Measurements from ENCODE around the gene TEKT3. TPM values are rescaled to one million over a fixed set of nuclear protein-coding genes. Genes with fewer than 3 reads are reported as not detected.

TEKT3 gene
- total RNA-seq, 1 donor from 2014 or later: not detected

- peaks cover 5% of the 10 kb centered on the region for H3K27me3 Mint-ChIP-seq (ENCODE audit: low read depth)
- H3K4me3 Mint-ChIP-seq (ENCODE audit: low read depth): no peak overlapping the region
- DNase-seq (ENCODE audit: low spot score): no peak
- intact Hi-C loops (cut with micrococcal nuclease): no loop called here
- no peaks in the 10 kb centered on the region for H3K4me1 Mint-ChIP-seq (ENCODE audit: low read depth)
- no peaks in the 10 kb centered on the region for H3K36me3 Mint-ChIP-seq (ENCODE audit: low read depth)
- H3K27ac Mint-ChIP-seq: no peak overlapping the region
- no peaks in the 10 kb centered on the region for H3K9me3 Mint-ChIP-seq
Measured at GRCh38 chr17:15307710-15308111, 33.7 kb downstream of the TEKT3 start.

GRCh38 chr17:15303851-15304250 lies 37.5 kb downstream of the TEKT3 start:
- peaks cover 8% of the 10 kb centered on the region for H3K27me3 Mint-ChIP-seq (ENCODE audit: low read depth)
- H3K4me3 Mint-ChIP-seq (ENCODE audit: low read depth): no peak overlapping the region

GRCh38 chr17:15303268-15303667 lies 38.1 kb downstream of the TEKT3 start:
- no peaks in the 10 kb centered on the region for H3K4me1 Mint-ChIP-seq (ENCODE audit: low read depth)
- no peaks in the 10 kb centered on the region for H3K36me3 Mint-ChIP-seq (ENCODE audit: low read depth)
- intact Hi-C loops (cut with micrococcal nuclease): no loop called here
- no peaks in the 10 kb centered on the region for H3K9me3 Mint-ChIP-seq
- no peak for DNase-seq (ENCODE audit: low spot score)
- H3K27ac Mint-ChIP-seq: no peak overlapping the region
- peaks cover 8% of the 10 kb centered on the region for H3K27me3 Mint-ChIP-seq (ENCODE audit: low read depth)
- H3K4me3 Mint-ChIP-seq (ENCODE audit: low read depth): no peak overlapping the region

More at GRCh38 chr17:15303851-15304250, 37.5 kb downstream of the TEKT3 start:
- H3K9me3 Mint-ChIP-seq: no peaks in the 10 kb centered on the region
- H3K27ac Mint-ChIP-seq: no peak overlapping the region
- no peaks in the 10 kb centered on the region for H3K36me3 Mint-ChIP-seq (ENCODE audit: low read depth)
- no peaks in the 10 kb centered on the region for H3K4me1 Mint-ChIP-seq (ENCODE audit: low read depth)
- DNase-seq (ENCODE audit: low spot score): no peak
- intact Hi-C loops (cut with micrococcal nuclease): no loop called here

GRCh38 chr17:15301845-15302244 lies 39.6 kb downstream of the TEKT3 start:
- no peak for DNase-seq (ENCODE audit: low spot score)
- Mint-ChIP-seq H3K4me3 (ENCODE audit: low read depth) (no peak overlapping the region), H3K4me1 (ENCODE audit: low read depth) (no peaks in the 10 kb centered on the region), H3K27me3 (ENCODE audit: low read depth) (peaks cover 8% of the 10 kb centered on the region), H3K36me3 (ENCODE audit: low read depth) (no peaks in the 10 kb centered on the region), H3K27ac (no peak overlapping the region), H3K9me3 (no peaks in the 10 kb centered on the region)
- intact Hi-C loops (cut with micrococcal nuclease): no loop called here

GRCh38 chr17:15298176-15298575 lies 43.2 kb downstream of the TEKT3 start:
- DNase-seq (ENCODE audit: low spot score): no peak
- Mint-ChIP-seq H3K9me3 (no peaks in the 10 kb centered on the region), H3K4me1 (ENCODE audit: low read depth) (no peaks in the 10 kb centered on the region), H3K36me3 (ENCODE audit: low read depth) (no peaks in the 10 kb centered on the region), H3K27ac (no peak overlapping the region), H3K27me3 (ENCODE audit: low read depth) (peaks cover 4% of the 10 kb centered on the region), H3K4me3 (ENCODE audit: low read depth) (no peak overlapping the region)
- intact Hi-C loops (cut with micrococcal nuclease): no loop called here

GRCh38 chr17:15293558-15293957 lies 47.8 kb downstream of the TEKT3 start:
- H3K36me3 Mint-ChIP-seq (ENCODE audit: low read depth): no peaks in the 10 kb centered on the region
- H3K4me3 Mint-ChIP-seq (ENCODE audit: low read depth): no peak overlapping the region
- peaks cover 11% of the 10 kb centered on the region for H3K27me3 Mint-ChIP-seq (ENCODE audit: low read depth)
- intact Hi-C loops (cut with micrococcal nuclease): no loop called here
- no peak overlapping the region for H3K27ac Mint-ChIP-seq
- H3K4me1 Mint-ChIP-seq (ENCODE audit: low read depth): no peaks in the 10 kb centered on the region
- no peaks in the 10 kb centered on the region for H3K9me3 Mint-ChIP-seq
- DNase-seq (ENCODE audit: low spot score): no peak

- H3K27me3 Mint-ChIP-seq (ENCODE audit: low read depth): peaks cover 11% of the 10 kb centered on the region
- no peak overlapping the region for H3K4me3 Mint-ChIP-seq (ENCODE audit: low read depth)
- no peak for DNase-seq (ENCODE audit: low spot score)
- H3K27ac Mint-ChIP-seq: no peak overlapping the region
- no peaks in the 10 kb centered on the region for H3K4me1 Mint-ChIP-seq (ENCODE audit: low read depth)
- H3K9me3 Mint-ChIP-seq: no peaks in the 10 kb centered on the region
- H3K36me3 Mint-ChIP-seq (ENCODE audit: low read depth): no peaks in the 10 kb centered on the region
- intact Hi-C loops (cut with micrococcal nuclease): no loop called here
Measured at GRCh38 chr17:15291674-15292361, 49.6 kb downstream of the TEKT3 start.

GRCh38 chr17:15290605-15291004 lies 50.8 kb downstream of the TEKT3 start:
- no peaks in the 10 kb centered on the region for H3K36me3 Mint-ChIP-seq (ENCODE audit: low read depth)
- peaks cover 11% of the 10 kb centered on the region for H3K27me3 Mint-ChIP-seq (ENCODE audit: low read depth)
- DNase-seq (ENCODE audit: low spot score): no peak
- no peak overlapping the region for H3K4me3 Mint-ChIP-seq (ENCODE audit: low read depth)
- intact Hi-C loops (cut with micrococcal nuclease): no loop called here
- no peaks in the 10 kb centered on the region for H3K4me1 Mint-ChIP-seq (ENCODE audit: low read depth)
- no peak overlapping the region for H3K27ac Mint-ChIP-seq
- H3K9me3 Mint-ChIP-seq: no peaks in the 10 kb centered on the region

GRCh38 chr17:15289285-15290183 lies 51.9 kb downstream of the TEKT3 start:
- Mint-ChIP-seq H3K9me3 (no peaks in the 10 kb centered on the region), H3K4me3 (ENCODE audit: low read depth) (no peak overlapping the region), H3K4me1 (ENCODE audit: low read depth) (no peaks in the 10 kb centered on the region), H3K27me3 (ENCODE audit: low read depth) (peaks cover 9% of the 10 kb centered on the region), H3K27ac (no peak overlapping the region), H3K36me3 (ENCODE audit: low read depth) (no peaks in the 10 kb centered on the region)
- intact Hi-C loops (cut with micrococcal nuclease): no loop called here
- no peak for DNase-seq (ENCODE audit: low spot score)

GRCh38 chr17:15288859-15289258 lies 52.5 kb downstream of the TEKT3 start:
- no peaks in the 10 kb centered on the region for H3K9me3 Mint-ChIP-seq
- intact Hi-C loops (cut with micrococcal nuclease): no loop called here
- H3K27ac Mint-ChIP-seq: no peak overlapping the region
- H3K36me3 Mint-ChIP-seq (ENCODE audit: low read depth): no peaks in the 10 kb centered on the region
- no peak for DNase-seq (ENCODE audit: low spot score)
- H3K27me3 Mint-ChIP-seq (ENCODE audit: low read depth): peaks cover 9% of the 10 kb centered on the region
- H3K4me3 Mint-ChIP-seq (ENCODE audit: low read depth): no peak overlapping the region
- H3K4me1 Mint-ChIP-seq (ENCODE audit: low read depth): no peaks in the 10 kb centered on the region

- Mint-ChIP-seq H3K4me3 (ENCODE audit: low read depth) (no peak overlapping the region), H3K4me1 (ENCODE audit: low read depth) (no peaks in the 10 kb centered on the region), H3K9me3 (no peaks in the 10 kb centered on the region), H3K27ac (no peak overlapping the region), H3K36me3 (ENCODE audit: low read depth) (no peaks in the 10 kb centered on the region), H3K27me3 (ENCODE audit: low read depth) (peaks cover 9% of the 10 kb centered on the region)
- no peak for DNase-seq (ENCODE audit: low spot score)
- intact Hi-C loops (cut with micrococcal nuclease): no loop called here
Measured at GRCh38 chr17:15287538-15288267, 53.7 kb downstream of the TEKT3 start.

GRCh38 chr17:15285466-15285865 lies 55.9 kb downstream of the TEKT3 start:
- Mint-ChIP-seq H3K36me3 (ENCODE audit: low read depth) (no peaks in the 10 kb centered on the region), H3K27me3 (ENCODE audit: low read depth) (peaks cover 7% of the 10 kb centered on the region), H3K4me3 (ENCODE audit: low read depth) (no peak overlapping the region), H3K9me3 (no peaks in the 10 kb centered on the region), H3K27ac (no peak overlapping the region), H3K4me1 (ENCODE audit: low read depth) (peaks cover 3% of the 10 kb centered on the region)
- no peak for DNase-seq (ENCODE audit: low spot score)
- intact Hi-C loops (cut with micrococcal nuclease): no loop called here

- H3K4me1 Mint-ChIP-seq (ENCODE audit: low read depth): peaks cover 3% of the 10 kb centered on the region
- H3K27me3 Mint-ChIP-seq (ENCODE audit: low read depth): peaks cover 7% of the 10 kb centered on the region
- no peaks in the 10 kb centered on the region for H3K36me3 Mint-ChIP-seq (ENCODE audit: low read depth)
- H3K27ac Mint-ChIP-seq: no peak overlapping the region
- DNase-seq (ENCODE audit: low spot score): no peak
- no peak overlapping the region for H3K4me3 Mint-ChIP-seq (ENCODE audit: low read depth)
- no peaks in the 10 kb centered on the region for H3K9me3 Mint-ChIP-seq
- intact Hi-C loops (cut with micrococcal nuclease): no loop called here
Measured at GRCh38 chr17:15284537-15284936, 56.9 kb downstream of the TEKT3 start.
